Stimulated activated CD8-positive, alpha-beta memory T cell treated with anti-CD3 and anti-CD28 coated beads, Interleukin-7, amount 100 ng/mL, for 48 hours (primary cell): ENCODE data around the gene TSC22D1.
"Not testable (repeated sequence)": the region's sequence is repeated elsewhere in the genome, so short reads cannot be mapped to it uniquely, and the experiment has no call there.

Experiments
- DNase-seq, 2 donors: peaks; one replicate each; pipeline ENCODE4 v3.0.0-alpha.2; 2020; ENCODE audit warnings: low read depth in 1 of 2; ENCODE audit errors: extremely low read depth in 1 of 2

Gene TSC22D1

GRCh38 chr13:44507639-44508038 lies 68.5 kb downstream of the TSC22D1 start:
- no peak for DNase-seq

GRCh38 chr13:44506719-44507118 lies 69.4 kb downstream of the TSC22D1 start:
- no peak for DNase-seq

- DNase-seq, result no peak
Measured at GRCh38 chr13:44506251-44506650, 69.9 kb downstream of the TSC22D1 start.

GRCh38 chr13:44504116-44504515 lies 72.0 kb downstream of the TSC22D1 start:
- no peak for DNase-seq

GRCh38 chr13:44498969-44499368 lies 77.2 kb downstream of the TSC22D1 start:
- no peak for DNase-seq

- DNase-seq, result no peak
Measured at GRCh38 chr13:44498502-44498901, 77.6 kb downstream of the TSC22D1 start.

- no peak for DNase-seq
Measured at GRCh38 chr13:44497801-44498200, 78.3 kb downstream of the TSC22D1 start.

GRCh38 chr13:44493213-44493812 lies 82.8 kb downstream of the TSC22D1 start:
- no peak for DNase-seq

- no peak for DNase-seq
Measured at GRCh38 chr13:44489751-44490150, 86.4 kb downstream of the TSC22D1 start.

- DNase-seq, result no peak
Measured at GRCh38 chr13:44487989-44488388, 88.1 kb downstream of the TSC22D1 start.

GRCh38 chr13:44484562-44485138 lies 91.5 kb downstream of the TSC22D1 start:
- no peak for DNase-seq

GRCh38 chr13:44474122-44474910 lies 101.8 kb downstream of the TSC22D1 start:
- DNase-seq, result no peak

- DNase-seq, result no peak
Measured at GRCh38 chr13:44471686-44472085, 104.4 kb downstream of the TSC22D1 start.

- no peak for DNase-seq
Measured at GRCh38 chr13:44470638-44471562, 105.2 kb downstream of the TSC22D1 start.

GRCh38 chr13:44468874-44469273 lies 107.3 kb downstream of the TSC22D1 start:
- no peak for DNase-seq

GRCh38 chr13:44465318-44465717 lies 110.8 kb downstream of the TSC22D1 start:
- no peak for DNase-seq

- no peak for DNase-seq
Measured at GRCh38 chr13:44464471-44464870, 111.7 kb downstream of the TSC22D1 start.

GRCh38 chr13:44463759-44464158 lies 112.4 kb downstream of the TSC22D1 start:
- no peak for DNase-seq

GRCh38 chr13:44459674-44460073 lies 116.5 kb downstream of the TSC22D1 start:
- DNase-seq, result no peak

- no peak for DNase-seq
Measured at GRCh38 chr13:44458313-44458975, 117.7 kb downstream of the TSC22D1 start.

GRCh38 chr13:44456212-44456611 lies 119.9 kb downstream of the TSC22D1 start:
- DNase-seq, result not testable (repeated sequence)
